GM21723 (cell line): ENCODE measurements around the gene STK39.
"Not testable (repeated sequence)": the region's sequence is repeated elsewhere in the genome, so short reads cannot be mapped to it uniquely, and the experiment has no call there.

Source experiments
- ATAC-seq: cut with Tn5 transposase; IDR thresholded peaks from one replicate; pipeline ENCODE4 v1.9.1; 2021; ENCODE audit warnings: mild to moderate bottlenecking, moderate library complexity; ENCODE audit not compliant: unreplicated experiment

The STK39 gene

DNA sequence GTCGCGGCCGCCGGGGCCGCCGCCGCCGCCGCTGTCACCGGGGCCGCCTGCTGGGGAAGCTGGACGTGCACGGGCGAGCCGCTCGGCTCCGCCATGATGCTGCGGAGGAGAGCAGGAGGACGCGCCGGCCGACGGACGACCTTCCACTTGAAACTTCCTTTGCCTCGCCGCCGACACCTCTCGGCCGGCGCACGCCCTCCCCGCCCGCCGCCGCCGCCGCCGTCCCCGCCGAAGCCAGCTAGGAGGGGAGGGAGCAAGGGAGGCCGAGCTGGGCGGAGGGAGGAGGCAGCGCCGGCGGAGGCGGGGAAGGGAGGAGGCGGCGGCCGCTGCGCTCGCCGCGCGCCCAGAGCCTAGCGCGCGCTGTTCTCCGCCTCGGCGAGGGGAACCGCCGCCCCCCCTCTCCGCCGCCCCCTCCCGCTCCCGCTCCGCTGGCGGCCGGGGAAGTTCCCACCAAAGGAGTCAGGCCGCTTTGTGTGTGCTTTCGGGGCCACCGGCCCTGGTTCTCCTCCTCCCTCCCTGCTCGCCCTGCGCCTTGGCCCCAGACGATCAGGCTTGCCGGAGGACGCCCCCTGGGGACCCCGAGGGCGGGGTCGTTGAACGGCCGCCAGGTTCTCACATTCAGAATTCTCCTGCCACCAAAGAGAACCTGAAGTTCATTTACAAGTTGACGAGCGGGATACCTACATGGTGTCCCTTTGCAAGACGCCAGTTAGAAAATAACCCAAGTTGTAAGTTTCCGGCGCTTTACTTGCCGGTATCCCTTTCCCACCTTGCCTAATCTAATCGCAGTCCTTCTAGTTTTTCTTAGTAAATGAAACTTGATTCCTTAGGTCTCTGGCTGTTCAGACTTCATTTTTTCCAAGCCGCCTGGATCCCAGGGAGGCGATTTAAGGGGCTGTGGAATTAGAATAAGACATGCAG is at the start of gene STK39:
TSS of gene STK39 (minus strand) at position 255 of the 921 bp plus-strand sequence. CDS start at position 95, 160 bp downstream.
- peak; percentile 88 for ATAC-seq

- ATAC-seq, result no peak
Observed at GRCh38 chr2:168295051-168295450, 47.7 kb upstream of the STK39 start.

DNA sequence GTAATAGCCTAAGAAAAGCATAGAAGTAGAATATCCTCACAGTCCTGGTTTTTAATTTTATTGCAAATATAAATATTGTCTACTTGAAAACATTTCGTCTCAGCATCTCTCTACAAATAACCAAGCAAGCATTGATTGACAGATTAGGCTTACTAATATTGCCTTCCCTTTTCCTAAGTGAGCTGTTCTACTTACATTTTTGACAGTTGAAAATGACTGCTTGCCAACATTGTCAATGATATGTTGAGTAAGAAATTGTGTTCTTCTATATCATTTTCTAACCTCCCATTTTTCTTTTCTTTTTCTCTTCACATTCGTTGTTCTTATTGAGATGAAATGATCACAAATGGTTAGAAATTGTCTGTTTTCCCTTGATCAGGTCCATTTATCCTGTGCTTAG is 47.0 kb upstream of the STK39 start:
- ATAC-seq, result no peak

- no peak for ATAC-seq
Observed at GRCh38 chr2:168293766-168294165, 46.4 kb upstream of the STK39 start.

DNA sequence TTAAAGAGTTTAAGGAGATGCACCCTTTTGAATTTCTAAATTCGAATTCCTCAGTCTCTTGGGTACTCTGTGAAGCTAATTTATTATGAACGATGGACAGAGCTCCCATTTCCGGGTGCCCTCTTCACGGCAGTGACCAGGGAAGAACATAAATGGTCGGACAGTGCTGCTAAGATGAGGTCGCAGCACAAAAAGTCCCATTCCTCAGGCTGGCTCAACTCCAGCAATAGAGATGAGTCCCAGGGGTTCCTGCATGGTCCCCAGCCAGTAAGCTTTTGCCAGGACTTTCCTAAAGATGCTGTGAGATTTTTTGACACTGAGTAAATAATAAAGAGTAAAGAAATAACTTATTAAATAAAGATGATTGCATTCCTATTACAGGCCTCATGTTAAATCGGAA is 43.0 kb upstream of the STK39 start:
- no peak for ATAC-seq

DNA sequence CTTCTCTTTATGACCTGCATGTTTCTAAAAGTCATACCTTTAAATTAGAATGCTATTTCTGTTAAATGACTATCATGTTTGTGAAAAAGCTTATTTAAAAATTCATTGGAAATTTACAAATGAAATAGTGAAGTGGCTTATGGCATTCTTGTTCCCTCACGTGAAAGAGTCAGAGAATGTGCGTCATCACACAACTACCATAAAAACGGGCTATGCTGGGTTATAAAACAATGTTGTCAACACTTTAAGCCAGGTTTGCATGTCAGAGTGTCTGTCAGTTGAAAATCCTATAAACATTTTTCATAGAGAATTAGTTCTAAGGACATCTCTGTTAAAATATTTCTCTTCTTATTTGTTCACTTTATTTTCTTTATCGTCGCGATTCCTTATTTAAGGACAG is 42.5 kb upstream of the STK39 start:
- ATAC-seq, result no peak

DNA sequence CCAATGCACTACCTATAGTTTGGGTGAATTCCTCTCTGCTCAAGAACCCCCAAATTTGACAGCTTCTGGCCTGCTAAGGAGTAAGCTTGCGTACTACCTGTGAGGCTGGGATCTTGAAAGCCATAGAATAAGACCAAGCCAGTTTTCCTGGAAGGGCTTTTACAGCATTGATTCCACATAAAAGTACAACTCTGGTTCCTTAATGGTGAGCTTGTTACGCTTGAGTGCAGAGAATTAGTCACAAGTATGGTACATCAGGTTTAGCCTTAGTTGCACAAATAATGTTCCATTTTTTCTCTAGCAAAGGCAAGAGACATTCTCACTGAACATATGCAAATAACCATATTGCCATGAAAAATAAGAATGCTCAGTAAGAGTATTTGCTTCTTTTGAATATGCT is 39.1 kb upstream of the STK39 start:
- no peak for ATAC-seq

DNA sequence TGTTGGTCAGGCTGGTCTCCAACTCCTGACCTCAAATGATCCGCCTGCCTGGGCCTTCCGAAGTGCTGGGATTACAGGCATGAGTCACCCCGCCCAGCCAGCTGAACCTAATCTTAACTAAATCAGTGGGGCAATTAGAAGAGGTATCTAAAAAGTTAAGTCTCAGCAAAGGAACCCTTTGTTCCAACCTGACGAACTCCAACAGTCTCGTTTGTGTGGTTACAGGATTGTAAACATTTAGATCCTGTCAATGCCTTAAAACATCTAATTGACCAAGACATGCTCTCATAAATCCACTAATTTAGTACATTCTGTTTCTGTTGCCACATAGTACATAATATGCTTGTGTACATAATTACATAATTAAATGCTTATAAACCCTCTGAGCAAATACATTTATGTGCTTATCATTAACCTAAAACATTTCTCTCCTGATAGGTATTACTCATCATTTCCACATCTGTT is 31.1 kb upstream of the STK39 start:
- ATAC-seq, result no peak

GRCh38 chr2:168277276-168277675 is 29.9 kb upstream of the STK39 start:
- no peak for ATAC-seq

GRCh38 chr2:168272225-168272624 is 24.8 kb upstream of the STK39 start:
- ATAC-seq, result no peak

GRCh38 chr2:168262926-168263325 is 15.5 kb upstream of the STK39 start:
- ATAC-seq, result not testable (repeated sequence)

GRCh38 chr2:168256448-168256847 is 9.1 kb upstream of the STK39 start:
- ATAC-seq, result no peak

DNA sequence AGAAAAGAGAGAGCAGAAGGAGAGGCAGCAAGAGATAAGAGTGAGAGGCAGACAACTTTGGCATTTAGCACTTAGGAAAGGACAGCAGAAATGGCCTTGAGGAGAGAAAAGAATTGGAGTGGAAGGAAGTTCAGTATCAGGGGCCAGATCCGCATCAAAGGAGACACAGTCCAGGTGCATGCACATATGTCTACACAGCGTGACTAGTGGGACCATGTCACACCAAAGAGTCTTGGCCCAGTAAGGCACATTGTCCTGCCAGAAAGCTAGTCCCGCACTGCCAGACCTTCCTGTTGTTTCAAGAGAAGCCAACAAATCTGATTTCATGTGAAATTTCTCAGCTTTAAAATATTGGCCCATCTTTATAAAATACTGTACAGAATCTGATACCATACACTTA is 8.5 kb upstream of the STK39 start:
- no peak for ATAC-seq

DNA sequence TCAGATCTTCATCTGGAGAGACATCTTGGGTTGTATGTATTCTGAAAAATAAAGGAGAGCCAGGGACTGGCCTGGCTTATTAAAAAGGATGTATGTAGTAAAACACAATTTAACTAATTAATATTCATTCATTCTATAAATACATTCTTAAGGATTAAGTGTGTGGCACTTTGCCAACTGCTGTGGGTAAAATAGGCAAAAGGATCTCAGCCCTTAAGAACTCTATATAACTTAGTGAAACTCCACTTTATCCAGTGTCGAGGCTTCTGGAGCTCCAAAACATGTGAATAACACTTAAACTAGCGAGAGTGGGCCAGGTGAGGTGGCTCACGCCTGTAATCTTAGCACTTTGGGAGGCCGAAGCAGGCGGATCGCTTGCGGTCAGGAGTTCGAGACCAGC is 7.7 kb upstream of the STK39 start:
- no peak for ATAC-seq

DNA sequence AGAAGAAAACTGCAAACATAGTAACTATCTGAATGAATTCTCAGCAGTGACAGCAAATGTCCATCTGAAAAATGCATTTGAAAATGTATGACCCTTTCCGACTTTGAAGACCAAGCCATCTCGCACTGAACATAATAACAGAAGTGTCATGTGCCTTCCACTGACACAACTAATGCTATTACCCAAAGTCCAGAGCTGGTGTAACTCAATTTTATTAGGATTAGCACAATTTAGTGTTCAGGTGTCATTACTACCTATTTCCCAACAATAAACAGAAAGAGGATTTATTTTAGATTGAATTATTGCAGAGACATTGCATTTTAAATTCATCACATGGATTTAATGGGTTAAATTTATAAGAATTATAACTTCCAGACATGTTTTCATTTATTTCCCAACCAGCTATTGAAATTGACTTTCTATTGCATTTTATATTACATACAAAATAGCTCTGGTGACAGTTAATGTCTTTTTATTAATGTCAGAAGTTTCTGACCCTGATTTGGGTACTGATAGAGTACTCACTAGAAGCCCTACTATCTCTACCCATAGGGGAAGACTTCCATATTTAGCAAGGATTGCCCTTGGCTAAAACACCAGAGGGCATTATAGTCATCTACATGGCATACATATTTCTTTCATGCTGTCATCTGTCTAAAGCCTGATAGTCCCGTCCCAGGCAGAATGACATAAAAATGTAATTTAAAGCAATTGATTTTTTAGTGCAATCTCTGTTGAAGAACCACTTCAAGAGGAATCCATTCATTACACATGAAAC is 7.0 kb upstream of the STK39 start:
- no peak for ATAC-seq

DNA sequence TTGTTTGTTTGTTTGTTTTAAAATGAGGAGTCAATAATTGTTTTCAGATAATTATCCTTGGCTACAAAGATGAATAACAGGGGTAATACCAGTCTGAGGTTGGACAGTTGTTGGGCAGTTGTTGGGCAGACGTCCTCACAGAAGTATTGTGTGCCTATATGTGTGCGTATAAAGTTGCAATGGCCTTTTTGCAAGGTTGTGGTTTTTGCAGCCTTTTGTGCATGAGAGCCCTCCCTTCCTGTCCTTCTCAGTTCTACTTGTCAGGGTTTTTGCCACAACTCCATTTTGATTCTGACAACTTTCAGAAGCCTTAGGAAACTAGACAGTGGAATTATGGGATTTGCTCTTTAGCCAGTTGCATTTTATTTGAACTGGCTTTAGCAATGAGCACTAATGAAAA is 6.0 kb upstream of the STK39 start:
- no peak for ATAC-seq

- no peak for ATAC-seq
Observed at GRCh38 chr2:168252976-168253375, 5.6 kb upstream of the STK39 start.

DNA sequence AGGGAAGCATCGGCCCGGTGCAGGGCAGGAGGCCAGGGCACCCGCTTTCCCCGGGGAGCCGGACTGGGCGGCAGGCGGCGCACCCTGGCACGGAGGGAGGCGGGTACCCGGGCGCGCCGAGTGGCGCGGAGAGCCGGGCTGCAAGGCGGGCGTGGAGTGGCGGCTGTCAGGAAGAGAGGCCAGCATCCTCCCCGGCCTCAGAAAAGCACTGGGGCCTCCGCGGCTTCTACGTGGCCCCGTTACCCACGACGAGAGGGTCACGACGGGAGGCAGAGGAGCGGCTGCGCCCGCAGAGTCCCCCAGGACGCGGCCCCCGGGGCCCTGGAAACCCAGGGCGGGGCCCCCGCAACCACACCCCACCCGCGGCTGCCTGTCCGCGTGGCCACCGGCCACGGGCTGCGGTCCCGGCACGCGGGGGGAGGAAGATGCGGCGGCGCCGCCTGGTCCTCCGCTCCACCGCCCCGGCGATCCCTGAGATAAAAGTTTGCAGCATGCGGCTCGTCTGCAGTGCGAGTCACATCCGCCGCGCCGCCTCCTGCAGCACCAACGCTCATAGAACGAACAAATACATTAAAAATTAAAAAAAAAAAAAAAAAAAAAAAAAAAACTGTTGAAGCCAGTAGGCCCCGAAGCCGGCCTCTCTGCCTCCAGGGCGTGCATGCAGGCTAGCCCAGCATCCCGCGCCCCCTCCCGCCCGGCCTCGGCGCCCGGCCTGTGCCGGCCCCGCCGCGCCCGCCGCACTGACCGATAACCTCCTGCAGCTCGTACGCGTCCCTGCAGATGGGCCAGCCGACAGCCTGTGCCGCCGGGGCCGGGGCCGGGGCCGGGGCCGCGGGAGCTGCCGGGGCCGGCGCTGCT is 683 bp downstream of the STK39 start:
- peak; percentile 58 for ATAC-seq

DNA sequence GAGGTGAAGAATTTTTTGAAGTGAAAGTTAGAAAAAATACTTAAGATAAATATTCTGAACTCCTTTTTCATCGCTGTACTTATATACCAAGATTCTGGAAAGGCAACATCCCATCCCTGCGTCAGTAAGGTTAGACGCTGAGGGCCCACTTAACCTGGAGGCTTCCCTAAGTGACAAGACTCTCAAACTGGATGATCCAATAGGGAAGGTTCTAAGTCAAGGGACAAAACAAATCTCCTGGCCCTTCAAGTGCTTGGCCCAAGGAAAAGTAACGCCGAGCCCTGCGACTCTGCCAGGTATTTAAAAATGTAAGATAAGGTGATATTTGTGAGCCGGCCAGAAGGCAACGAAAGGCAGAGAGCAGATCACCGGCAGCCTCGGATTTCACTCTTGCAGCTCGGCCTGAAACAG is 1.3 kb downstream of the STK39 start:
- no peak for ATAC-seq

GRCh38 chr2:168245074-168245825 is 2.1 kb downstream of the STK39 start:
- ATAC-seq, result no peak
